H4 (cell line): ENCODE measurements around the gene ANKRD33. TPM values are rescaled to one million over a fixed set of nuclear protein-coding genes. Genes with fewer than 3 reads are reported as not detected.

Source experiments
- DNase-seq: peaks from one replicate; pipeline ENCODE4 v3.0.0-alpha.2; 2015; ENCODE audit warnings: low spot score
- total RNA-seq: library from RNA; depleted of rRNA; stranded (reverse); fragments of >200 nt; shearing (Covaris generic); gene quantifications from 2 replicates; pipeline ENCODE4 v1.2.3, GENCODE V29; 2014; rRNA removed

Gene ANKRD33
- total RNA-seq = not detected in 2 replicates

DNA sequence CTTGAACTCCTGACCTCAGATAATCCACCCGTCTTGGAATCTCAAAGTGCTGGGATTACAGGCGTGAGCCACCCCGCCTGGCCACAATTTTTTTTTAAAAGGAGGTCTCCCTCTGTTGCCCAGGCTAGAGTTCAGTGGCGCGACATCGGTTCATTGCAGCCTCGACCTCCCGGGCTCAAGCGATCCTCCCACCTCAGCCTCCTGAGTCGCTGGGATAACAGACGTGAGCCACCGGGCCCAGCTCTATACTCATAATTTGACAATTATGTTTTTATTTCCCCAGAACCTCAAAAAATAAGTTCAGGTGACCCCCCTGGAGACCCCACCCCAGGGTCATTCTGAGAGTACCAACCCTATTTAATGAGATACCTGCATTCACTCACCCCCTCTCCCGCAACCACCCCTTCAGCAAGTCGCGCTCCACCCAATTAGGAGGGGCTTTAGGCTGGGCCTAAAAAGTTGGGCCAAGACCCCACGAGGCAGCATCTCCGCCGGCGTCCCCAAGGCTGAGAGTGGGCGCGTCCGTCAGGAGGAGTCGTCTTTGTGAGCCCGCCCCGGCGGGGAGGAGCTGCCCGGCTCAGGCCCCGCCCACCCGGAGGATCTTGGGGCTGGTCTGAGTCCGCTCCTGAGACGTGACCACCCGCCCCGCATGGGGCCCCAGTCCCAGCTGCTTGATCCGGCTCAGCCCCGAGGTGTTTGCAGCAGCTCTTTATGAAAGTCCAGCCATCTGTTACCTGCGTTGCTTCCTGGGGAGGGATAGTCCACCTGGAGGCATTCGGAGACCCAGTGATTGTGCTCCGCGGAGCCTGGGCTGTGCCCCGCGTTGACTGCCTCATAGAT, at the start of gene ANKRD33:
Gene ANKRD33 (plus strand): TSS at position 628 of the 840 bp plus-strand sequence. CDS start 84 bp downstream, at position 712.
- DNase-seq = no peak

DNA sequence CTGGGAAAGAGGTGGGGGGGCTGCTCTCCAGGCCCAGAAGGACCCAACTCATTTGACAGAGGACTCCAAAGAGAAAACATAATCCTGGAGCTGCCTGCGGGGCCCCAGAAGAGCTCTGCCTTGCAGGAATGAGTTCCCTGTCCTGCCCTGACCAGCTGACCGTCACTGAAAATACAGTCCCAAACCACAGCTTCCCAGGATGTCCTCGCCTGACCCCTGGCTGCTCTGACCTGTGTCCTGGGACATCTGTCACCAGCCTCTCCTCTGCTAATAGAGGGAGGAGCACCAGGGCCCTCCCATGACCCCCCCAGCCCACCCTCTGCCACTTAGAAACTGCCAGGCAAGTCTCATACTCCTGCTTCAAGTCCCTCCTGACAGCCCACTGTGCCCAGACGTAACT, 49.1 kb upstream of the ANKRD33 start:
- no peak for DNase-seq

- DNase-seq = no peak
Observed at GRCh38 chr12:51839310-51839947, 48.5 kb upstream of the ANKRD33 start.

DNA sequence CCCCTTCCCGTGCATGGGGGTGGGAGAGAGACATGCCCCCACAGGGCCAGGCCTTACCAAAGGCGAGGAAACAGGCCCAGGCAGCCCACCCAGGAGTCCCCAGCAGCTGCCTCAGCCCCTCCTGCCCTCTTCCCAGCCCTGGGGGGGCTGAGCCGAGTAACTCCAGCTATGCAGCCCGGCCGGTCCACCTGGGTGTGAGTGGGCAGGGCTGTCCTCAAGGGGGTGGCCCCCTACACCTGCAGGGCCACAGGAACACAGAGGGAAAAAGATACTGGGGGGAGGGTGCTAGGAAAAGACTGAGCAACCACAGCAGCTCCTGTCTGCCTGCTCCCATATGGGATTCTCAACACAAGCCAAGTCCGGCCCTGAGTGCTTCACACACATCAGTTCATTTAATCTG, 46.9 kb upstream of the ANKRD33 start:
- no peak for DNase-seq

- DNase-seq = no peak
Observed at GRCh38 chr12:51841727-51842126, 46.2 kb upstream of the ANKRD33 start.

DNA sequence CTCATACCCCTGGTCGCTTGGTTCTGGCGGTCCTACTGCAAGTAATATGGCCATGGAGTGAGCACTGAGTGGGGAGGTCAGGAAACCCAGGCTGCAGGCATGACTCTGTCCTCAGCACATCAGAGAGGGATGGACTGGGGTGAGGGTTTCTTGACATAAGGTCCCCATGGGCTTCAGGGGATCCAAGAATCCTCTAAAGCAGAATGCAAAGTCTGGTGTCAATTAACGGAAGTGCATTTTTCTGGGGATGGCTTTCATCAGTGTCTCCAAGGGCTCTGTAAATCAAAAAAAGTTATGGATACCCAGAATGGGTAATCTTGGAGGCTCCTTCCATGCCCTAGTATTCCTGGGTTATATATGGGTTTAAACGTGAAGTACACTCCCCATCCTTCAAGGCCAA, 43.0 kb upstream of the ANKRD33 start:
- DNase-seq = no peak

DNA sequence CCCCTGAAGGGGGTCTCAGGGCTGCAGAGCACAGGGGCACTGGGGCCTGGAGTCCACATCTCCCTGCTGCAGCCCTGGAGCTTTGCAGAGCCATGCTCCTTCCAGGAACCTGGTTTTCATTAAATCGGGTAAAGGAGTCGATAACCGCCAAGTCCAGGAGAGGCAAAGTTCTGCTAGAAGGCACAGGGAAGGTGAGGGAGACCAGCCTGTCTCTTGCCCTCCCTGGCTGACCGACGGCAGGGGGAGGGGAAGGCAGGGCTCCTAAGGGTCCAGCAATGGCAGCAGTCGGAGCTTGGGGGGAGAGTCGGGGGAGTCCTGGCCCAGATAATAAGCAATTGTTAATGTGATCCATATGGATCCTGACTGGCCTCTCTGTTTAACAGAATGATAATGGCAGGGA, 42.4 kb upstream of the ANKRD33 start:
- DNase-seq = no peak

GRCh38 chr12:51846271-51846691, 41.6 kb upstream of the ANKRD33 start:
- no peak for DNase-seq

DNA sequence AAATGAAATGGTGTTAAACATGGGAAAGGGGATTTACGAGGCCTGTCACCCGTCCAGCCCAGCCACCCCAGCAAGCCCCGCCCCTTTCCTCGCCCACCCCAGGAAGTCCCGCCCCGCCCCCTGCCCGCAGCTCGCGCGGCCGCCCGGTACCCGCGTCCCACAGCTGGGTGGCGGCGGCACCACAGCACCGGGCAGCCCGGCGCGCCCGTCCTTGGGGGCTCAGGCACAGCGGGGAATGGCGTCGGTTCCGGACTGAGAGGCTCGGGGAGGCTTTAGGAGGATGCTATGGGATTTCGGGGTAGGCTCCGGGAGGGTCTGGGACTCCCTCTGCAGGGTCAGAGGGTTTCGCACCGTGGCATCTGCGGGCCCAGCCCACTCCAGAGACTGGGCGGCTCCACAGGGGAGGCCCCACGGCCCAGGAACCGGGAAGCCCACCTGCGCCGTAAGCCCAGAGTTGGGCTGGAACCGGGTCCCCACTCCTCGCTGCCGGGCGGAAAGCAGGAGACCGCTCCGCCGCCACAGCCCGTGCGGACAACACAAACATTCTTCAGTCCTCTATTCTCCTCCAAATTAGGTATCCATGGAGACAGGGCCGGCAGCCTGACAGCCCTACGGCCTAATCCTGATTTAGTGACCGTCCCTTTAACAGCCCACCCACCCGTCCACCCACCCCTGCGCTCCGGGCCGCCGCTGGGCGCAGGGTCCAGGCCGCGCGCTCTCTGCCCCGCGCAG, 40.8 kb upstream of the ANKRD33 start:
- DNase-seq = no peak

- DNase-seq = no peak
Observed at GRCh38 chr12:51847643-51848325, 40.1 kb upstream of the ANKRD33 start.

DNA sequence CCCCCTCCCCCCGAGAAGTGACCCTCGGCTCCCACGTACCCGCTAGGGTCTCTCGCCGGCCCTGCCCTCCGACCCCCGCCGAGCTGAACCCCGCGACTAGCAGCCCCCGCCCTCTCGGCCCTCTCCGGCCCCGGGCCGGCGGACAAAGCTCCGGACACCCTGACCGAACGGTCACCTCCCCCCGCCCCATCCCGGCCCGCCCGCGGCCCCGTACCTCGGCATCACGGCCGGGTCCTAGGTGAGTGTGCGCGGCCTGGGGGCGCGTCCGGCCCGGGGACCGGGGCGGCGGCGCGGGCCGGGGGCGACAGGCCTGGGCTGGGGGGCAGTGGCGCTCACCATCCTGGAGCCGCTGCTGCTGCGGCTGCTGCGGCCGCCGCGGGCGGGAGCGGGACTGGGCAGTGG, 39.6 kb upstream of the ANKRD33 start, which contains the start of gene FIGNL2:
Gene FIGNL2 (minus strand): TSS at position 393 of the 402 bp plus-strand sequence. CDS start 26,305 bp downstream, outside the sequence.
- no peak for DNase-seq

DNA sequence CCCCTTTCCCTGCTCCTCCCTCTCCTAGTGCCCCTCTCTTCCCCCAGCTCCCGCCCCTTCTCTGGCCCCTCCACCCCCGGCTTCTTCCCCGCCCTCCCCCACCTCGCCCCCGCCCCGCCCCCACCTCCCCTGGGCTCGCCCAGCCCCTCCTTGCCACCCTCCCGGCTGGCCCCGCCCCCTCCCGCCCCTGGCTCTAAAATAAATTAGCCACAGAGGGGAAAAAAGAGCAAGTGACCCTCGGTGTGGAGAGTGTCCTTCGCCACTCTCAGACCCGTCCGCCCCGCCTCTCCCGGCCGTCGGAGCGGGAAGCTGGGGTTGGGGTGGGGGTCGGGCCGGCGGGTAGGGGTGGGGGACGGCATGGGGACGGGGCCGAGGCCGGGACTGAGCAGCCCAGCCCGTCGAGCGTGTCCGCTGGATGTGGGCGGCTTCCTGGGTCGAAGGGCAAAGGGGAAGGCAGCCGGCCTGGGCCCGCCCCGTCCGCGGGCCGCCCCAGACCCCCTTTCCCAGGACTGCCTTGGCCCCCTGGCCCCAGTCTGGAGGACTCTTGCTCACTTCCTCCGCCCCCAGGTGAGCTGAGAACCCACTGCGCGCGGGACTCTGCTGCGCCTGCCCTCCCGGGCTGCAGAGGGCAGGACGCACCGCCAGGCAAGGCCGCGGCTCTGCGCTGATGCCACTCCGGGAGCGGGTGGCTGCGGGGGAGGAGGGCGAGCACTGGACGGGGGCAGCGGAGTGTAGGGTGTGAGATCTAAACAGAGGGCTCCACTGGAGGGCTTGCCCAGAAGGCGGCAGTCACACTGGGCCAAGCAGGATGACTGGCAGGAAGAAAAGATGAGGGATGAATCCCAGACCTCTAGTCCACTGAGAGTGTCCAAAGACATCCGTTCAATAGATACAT, 38.8 kb upstream of the ANKRD33 start:
- DNase-seq = no peak

- no peak for DNase-seq
Observed at GRCh38 chr12:51850081-51850964, 37.6 kb upstream of the ANKRD33 start.

DNA sequence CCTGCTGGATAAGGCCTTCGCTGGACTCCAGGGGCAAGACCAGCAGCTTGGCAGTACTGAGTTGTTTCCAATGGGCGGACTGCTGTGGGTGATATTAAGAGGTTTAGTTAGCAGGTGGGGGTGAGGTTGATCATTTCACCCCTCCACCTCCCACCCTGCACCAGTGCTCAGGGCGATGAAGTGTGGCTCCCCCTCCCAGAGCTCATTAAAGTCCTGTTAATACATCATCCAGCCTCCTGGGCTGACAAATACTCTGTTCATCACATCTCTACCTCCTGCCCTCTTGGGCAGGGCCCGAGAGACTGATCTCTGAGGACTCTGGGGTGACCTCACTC, 37.0 kb upstream of the ANKRD33 start:
- no peak for DNase-seq

- no peak for DNase-seq
Observed at GRCh38 chr12:51851413-51852124, 36.3 kb upstream of the ANKRD33 start.

DNA sequence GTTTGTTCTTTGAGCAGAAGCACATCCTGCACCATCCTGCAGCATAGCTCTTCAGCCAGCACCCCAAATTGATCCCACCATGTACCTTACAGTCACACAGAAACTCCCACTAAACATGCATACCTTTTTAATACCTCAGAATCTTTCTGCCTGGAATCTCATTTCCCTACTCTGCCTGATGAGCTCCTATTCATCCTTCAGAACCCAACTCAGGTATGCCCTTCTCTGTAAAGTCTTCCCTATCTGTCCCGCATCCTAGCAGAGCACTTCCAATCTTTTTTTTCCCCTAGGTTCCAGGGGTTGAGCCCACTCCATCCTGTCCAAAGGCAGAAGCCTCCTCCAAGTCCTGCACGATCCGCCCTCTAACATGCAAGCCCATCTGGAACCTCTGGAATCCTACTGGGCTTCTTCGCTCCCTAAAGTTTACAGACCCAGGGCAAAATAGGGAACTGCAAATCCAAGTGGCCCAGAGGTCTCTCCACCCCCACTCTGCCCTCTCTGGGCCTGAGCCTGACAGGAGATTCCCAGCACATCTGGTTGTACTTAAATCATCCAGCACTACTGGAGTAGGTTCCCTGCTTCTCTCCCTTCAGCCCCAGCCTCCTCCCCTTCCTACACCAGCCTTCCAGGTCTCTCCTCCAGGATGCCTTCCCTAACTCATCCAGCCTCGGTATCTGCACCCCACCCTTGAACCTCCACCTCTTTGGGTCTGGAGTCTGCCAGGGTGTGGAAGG, 35.3 kb upstream of the ANKRD33 start:
- DNase-seq = no peak

- no peak for DNase-seq
Observed at GRCh38 chr12:51855586-51856428, 32.1 kb upstream of the ANKRD33 start.

DNA sequence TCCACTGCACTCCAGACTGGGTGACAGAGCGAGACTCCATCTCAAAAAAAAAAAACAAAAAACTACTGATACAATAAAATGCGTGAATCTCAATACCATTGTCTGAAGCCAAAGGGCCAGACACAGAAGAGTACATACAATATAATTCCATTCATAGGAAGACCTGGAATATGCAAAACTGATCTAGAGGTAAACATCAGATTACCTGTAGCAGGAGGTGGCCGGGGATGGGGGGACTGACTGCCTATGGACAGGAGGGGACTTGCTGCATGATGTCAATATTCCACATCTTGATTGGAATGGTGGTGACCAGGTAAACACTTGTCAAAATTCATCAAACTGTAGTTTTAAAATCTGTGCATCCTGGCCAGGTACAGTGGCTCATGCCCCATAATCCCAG, 26.9 kb upstream of the ANKRD33 start:
- DNase-seq = no peak
